Measurements from ENCODE around the gene ZNF23. TPM values are rescaled to one million over a fixed set of nuclear protein-coding genes. Genes with fewer than 3 reads are reported as not detected.

The ZNF23 gene
- total and polyA plus RNA-seq, 8 donors = 1.2 to 52.6 (median 5.5) TPM

- H3K4me1 ChIP-seq = peaks cover 0 to 10% (median 9%) of the 10 kb centered on the region in 4 donors
- H3K27me3 ChIP-seq = peaks cover 0 to 83% (median 26%) of the 10 kb centered on the region in 3 donors
- no peak overlapping the region for H3K27ac ChIP-seq
- H3K36me3 ChIP-seq = no peaks in the 10 kb centered on the region
- no peak for DNase-seq
- TF ChIP-seq EP300 (IDR thresholded peaks at IDR 0.05) = no peak
- no peak for TF ChIP-seq POLR2A (IDR thresholded peaks at IDR 0.05)
- no peak for TF ChIP-seq POLR2AphosphoS5 (IDR thresholded peaks at IDR 0.05)
- no peak for TF ChIP-seq CTCF (IDR thresholded peaks at IDR 0.05)
- no peak overlapping the region for H3K4me3 ChIP-seq
- H3K9me3 ChIP-seq = peaks cover 0 to 1% (median 0%) of the 10 kb centered on the region in 4 donors
- WGBS, 5 donors = 68 to 87% (median 74%) methylated on average over 4 to 5 of the region's 5 CpGs
- intact Hi-C loops (cut with DNase I; ENCODE audit: low total_unique reads) = loop anchor here (5.0 to 10.0 kb wide), 2 partner anchors 92 to 215 kb away; partner anchors contain the start of gene MARVELD3
Observed at GRCh38 chr16:71410146-71410545, 51.9 kb downstream of the ZNF23 start.

- H3K27ac ChIP-seq = no peak overlapping the region
- no peak for DNase-seq
- TF ChIP-seq POLR2AphosphoS5 (IDR thresholded peaks at IDR 0.05) = no peak
- no peak for TF ChIP-seq POLR2A (IDR thresholded peaks at IDR 0.05)
- no peak for TF ChIP-seq CTCF (IDR thresholded peaks at IDR 0.05)
- no peak for TF ChIP-seq EP300 (IDR thresholded peaks at IDR 0.05)
- peaks cover 0 to 5% (median 3%) of the 10 kb centered on the region in 4 donors for H3K9me3 ChIP-seq
- H3K36me3 ChIP-seq = no peaks in the 10 kb centered on the region
- H3K27me3 ChIP-seq = peaks cover 0 to 77% (median 26%) of the 10 kb centered on the region in 3 donors
- no peak overlapping the region for H3K4me3 ChIP-seq
- H3K4me1 ChIP-seq = peaks cover 0 to 10% (median 9%) of the 10 kb centered on the region in 4 donors
- intact Hi-C loops (cut with DNase I; ENCODE audit: low total_unique reads) = no loop called here
- 26 to 37% (median 31%) methylated on average over 16 of the region's 16 CpGs for WGBS, 5 donors
Observed at GRCh38 chr16:71409011-71409775, 52.9 kb downstream of the ZNF23 start.

- intact Hi-C loops (cut with DNase I; ENCODE audit: low total_unique reads) = no loop called here
- Histone ChIP-seq H3K36me3 (no peaks in the 10 kb centered on the region), H3K4me1 (peaks cover 0 to 10% (median 9%) of the 10 kb centered on the region in 4 donors), H3K27ac (no peak overlapping the region), H3K4me3 (no peak overlapping the region), H3K27me3 (peaks cover 0 to 78% (median 26%) of the 10 kb centered on the region in 3 donors), H3K9me3 (peaks cover 0 to 5% (median 3%) of the 10 kb centered on the region in 4 donors)
- DNase-seq = no peak
- WGBS, 5 donors = 28 to 48% (median 37%) methylated on average over 3 of the region's 3 CpGs
- no peak for TF ChIP-seq CTCF (IDR thresholded peaks at IDR 0.05)
- no peak for TF ChIP-seq EP300 (IDR thresholded peaks at IDR 0.05)
- no peak for TF ChIP-seq POLR2A (IDR thresholded peaks at IDR 0.05)
- no peak for TF ChIP-seq POLR2AphosphoS5 (IDR thresholded peaks at IDR 0.05)
Observed at GRCh38 chr16:71408536-71408935, 53.5 kb downstream of the ZNF23 start.

- Histone ChIP-seq H3K27ac (no peak overlapping the region), H3K4me3 (no peak overlapping the region), H3K27me3 (peaks cover 0 to 79% (median 26%) of the 10 kb centered on the region in 3 donors), H3K36me3 (no peaks in the 10 kb centered on the region), H3K9me3 (peaks cover 0 to 5% (median 3%) of the 10 kb centered on the region in 4 donors), H3K4me1 (peaks cover 0 to 7% (median 6%) of the 10 kb centered on the region in 4 donors)
- no peak for DNase-seq
- TF ChIP-seq CTCF (IDR thresholded peaks at IDR 0.05) = no peak
- TF ChIP-seq POLR2AphosphoS5 (IDR thresholded peaks at IDR 0.05) = no peak
- no peak for TF ChIP-seq EP300 (IDR thresholded peaks at IDR 0.05)
- TF ChIP-seq POLR2A (IDR thresholded peaks at IDR 0.05) = no peak
- intact Hi-C loops (cut with DNase I; ENCODE audit: low total_unique reads) = no loop called here
- WGBS, 5 donors = 58 to 78% (median 60%) methylated on average over 1 of the region's 1 CpG
Observed at GRCh38 chr16:71407731-71408130, 54.3 kb downstream of the ZNF23 start.

Measured in stomach (tissue), 9 donors.